ENCODE measurements around the gene CTTNBP2NL. TPM values are rescaled to one million over a fixed set of nuclear protein-coding genes. Genes with fewer than 3 reads are reported as not detected.

Gene CTTNBP2NL
- total RNA-seq, 1 donor from 2014 or later: 24.8 TPM

DNA sequence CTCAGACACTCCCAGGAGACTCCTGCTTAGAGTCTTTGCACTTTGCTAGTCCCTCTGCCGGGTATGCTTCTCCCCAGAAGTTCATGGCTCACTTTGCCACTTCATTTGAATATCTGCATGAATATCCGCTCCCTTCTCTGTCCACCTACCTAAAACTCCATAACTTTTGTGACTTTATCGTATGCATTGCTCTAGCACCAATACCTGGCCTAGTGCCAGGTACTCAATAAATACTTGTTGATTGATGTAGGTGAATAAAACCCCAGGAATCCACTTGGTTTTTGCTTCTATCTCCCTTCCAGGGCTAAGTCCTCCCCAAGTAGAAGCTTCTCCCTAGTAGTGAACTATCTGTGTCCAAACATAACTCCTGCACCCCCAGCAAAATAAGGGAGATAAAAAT lies 27.8 kb upstream of the CTTNBP2NL start:
- Histone ChIP-seq H3K36me3 (no peaks in the 10 kb centered on the region), H3K9me3 (no peaks in the 10 kb centered on the region), H3K27ac (no peak overlapping the region), H3K4me3 (no peak overlapping the region), H3K27me3 (no peaks in the 10 kb centered on the region), H3K4me1 (no peaks in the 10 kb centered on the region)
- intact Hi-C loops (cut with DNase I): no loop called here
- DNase-seq (ENCODE audit: extremely low spot score in 2 of 2): no peak
- TF ChIP-seq POLR2A (IDR thresholded peaks at IDR 0.05) (no peak), POLR2AphosphoS5 (IDR thresholded peaks at IDR 0.05; ENCODE audit: insufficient read depth in 1 of 2, low read depth in 1 of 2) (no peak)
- TF ChIP-seq, protein P1, sequence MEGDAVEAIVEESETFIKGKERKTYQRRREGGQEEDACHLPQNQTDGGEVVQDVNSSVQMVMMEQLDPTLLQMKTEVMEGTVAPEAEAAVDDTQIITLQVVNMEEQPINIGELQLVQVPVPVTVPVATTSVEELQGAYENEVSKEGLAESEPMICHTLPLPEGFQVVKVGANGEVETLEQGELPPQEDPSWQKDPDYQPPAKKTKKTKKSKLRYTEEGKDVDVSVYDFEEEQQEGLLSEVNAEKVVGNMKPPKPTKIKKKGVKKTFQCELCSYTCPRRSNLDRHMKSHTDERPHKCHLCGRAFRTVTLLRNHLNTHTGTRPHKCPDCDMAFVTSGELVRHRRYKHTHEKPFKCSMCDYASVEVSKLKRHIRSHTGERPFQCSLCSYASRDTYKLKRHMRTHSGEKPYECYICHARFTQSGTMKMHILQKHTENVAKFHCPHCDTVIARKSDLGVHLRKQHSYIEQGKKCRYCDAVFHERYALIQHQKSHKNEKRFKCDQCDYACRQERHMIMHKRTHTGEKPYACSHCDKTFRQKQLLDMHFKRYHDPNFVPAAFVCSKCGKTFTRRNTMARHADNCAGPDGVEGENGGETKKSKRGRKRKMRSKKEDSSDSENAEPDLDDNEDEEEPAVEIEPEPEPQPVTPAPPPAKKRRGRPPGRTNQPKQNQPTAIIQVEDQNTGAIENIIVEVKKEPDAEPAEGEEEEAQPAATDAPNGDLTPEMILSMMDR (IDR thresholded peaks at IDR 0.05): no peak

DNA sequence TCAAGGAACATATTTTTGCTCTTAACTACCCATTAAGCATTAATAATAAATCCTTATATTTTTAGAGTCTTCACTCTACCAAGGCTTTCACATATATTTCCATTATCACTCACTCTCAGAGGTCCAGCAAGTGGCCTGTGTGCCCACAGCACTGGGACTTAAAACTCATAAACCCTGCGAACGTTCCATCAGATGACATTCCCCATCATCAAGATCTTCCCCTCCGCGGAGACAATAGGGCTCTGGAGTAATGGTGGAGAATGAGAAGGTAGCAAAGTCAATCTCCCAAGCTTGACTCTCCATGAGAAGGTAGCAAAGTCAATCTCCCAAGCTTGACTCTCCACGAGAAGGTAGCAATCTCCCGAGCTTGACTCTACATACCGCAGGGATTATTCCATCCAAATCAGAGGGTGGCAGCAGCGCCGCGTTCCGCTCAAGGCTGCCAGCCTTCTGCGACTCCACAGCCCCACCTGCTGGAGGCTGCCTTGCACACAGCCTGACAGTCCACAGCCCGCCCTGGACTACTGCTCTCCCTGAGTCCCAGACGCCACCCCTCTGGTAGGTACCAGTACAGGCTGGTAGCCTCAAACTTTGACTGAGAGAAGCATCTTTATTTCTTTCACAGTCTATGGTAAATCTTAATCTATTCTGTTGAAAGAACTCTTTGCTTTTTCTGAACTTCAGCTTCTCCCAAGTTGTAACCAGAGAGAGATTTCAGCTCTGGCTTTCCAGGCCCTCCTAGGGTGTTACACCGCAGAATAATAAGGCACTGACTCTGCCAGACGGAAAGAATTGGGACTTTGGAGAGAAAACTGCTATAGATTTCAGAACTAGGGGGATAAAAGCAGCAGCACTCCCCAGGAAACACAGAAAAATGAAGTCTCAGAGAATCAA lies 26.4 kb upstream of the CTTNBP2NL start:
- no peaks in the 10 kb centered on the region for H3K9me3 ChIP-seq
- TF ChIP-seq POLR2AphosphoS5 (IDR thresholded peaks at IDR 0.05; ENCODE audit: insufficient read depth in 1 of 2, low read depth in 1 of 2): peak; percentile 37 to 57
- TF ChIP-seq, protein P1 (IDR thresholded peaks at IDR 0.05): peak; percentile 78 to 96 (median 87)
- TF ChIP-seq POLR2A (IDR thresholded peaks at IDR 0.05): no peak
- no peaks in the 10 kb centered on the region for H3K27me3 ChIP-seq
- no peaks in the 10 kb centered on the region for H3K4me1 ChIP-seq
- DNase-seq (ENCODE audit: extremely low spot score in 2 of 2): no peak
- intact Hi-C loops (cut with DNase I): no loop called here
- no peaks in the 10 kb centered on the region for H3K36me3 ChIP-seq
- H3K4me3 ChIP-seq: no peak overlapping the region
- no peak overlapping the region for H3K27ac ChIP-seq

- Histone ChIP-seq H3K27ac (no peak overlapping the region), H3K9me3 (no peaks in the 10 kb centered on the region), H3K4me1 (no peaks in the 10 kb centered on the region), H3K36me3 (no peaks in the 10 kb centered on the region), H3K4me3 (no peak overlapping the region), H3K27me3 (no peaks in the 10 kb centered on the region)
- TF ChIP-seq POLR2A (IDR thresholded peaks at IDR 0.05) (no peak), POLR2AphosphoS5 (IDR thresholded peaks at IDR 0.05; ENCODE audit: insufficient read depth in 1 of 2, low read depth in 1 of 2) (no peak)
- TF ChIP-seq, protein P1 (IDR thresholded peaks at IDR 0.05): no peak
- intact Hi-C loops (cut with DNase I): no loop called here
- no peak for DNase-seq (ENCODE audit: extremely low spot score in 2 of 2)
Observed at GRCh38 chr1:112370996-112371395, 25.0 kb upstream of the CTTNBP2NL start.

GRCh38 chr1:112371775-112372174 lies 24.2 kb upstream of the CTTNBP2NL start:
- H3K4me1 ChIP-seq: no peaks in the 10 kb centered on the region
- TF ChIP-seq POLR2A (IDR thresholded peaks at IDR 0.05) (no peak), POLR2AphosphoS5 (IDR thresholded peaks at IDR 0.05; ENCODE audit: insufficient read depth in 1 of 2, low read depth in 1 of 2) (no peak)
- TF ChIP-seq, protein P1 (IDR thresholded peaks at IDR 0.05): no peak
- intact Hi-C loops (cut with DNase I): no loop called here
- no peaks in the 10 kb centered on the region for H3K27me3 ChIP-seq
- no peaks in the 10 kb centered on the region for H3K9me3 ChIP-seq
- no peak overlapping the region for H3K27ac ChIP-seq
- no peaks in the 10 kb centered on the region for H3K36me3 ChIP-seq
- DNase-seq (ENCODE audit: extremely low spot score in 2 of 2): no peak
- no peak overlapping the region for H3K4me3 ChIP-seq

DNA sequence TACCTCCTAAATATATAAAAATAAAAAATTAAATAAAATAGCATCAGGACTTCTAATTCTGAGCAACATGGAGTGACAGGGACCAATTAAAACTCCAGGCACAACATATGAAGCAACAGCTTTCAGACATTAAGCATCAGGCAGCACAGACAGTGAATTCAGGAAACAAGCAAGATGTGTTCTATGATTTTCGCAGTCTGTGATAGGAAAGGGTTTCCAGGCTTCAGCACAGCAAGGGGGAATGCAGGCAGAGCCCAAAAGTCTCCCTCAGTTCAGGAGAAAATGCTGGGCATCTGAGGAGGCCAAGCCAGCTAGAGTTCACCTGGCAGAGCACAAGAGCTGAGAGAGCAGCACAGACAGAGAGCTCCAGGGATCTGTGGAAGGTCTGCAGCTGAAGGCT lies 22.2 kb upstream of the CTTNBP2NL start:
- no peak for TF ChIP-seq POLR2A (IDR thresholded peaks at IDR 0.05)
- TF ChIP-seq, protein P1 (IDR thresholded peaks at IDR 0.05): no peak
- TF ChIP-seq POLR2AphosphoS5 (IDR thresholded peaks at IDR 0.05; ENCODE audit: insufficient read depth in 1 of 2, low read depth in 1 of 2): no peak
- intact Hi-C loops (cut with DNase I): no loop called here

More for the DNA sequence above, 22.2 kb upstream of the CTTNBP2NL start:
- Histone ChIP-seq H3K4me1 (no peaks in the 10 kb centered on the region), H3K36me3 (no peaks in the 10 kb centered on the region), H3K27me3 (no peaks in the 10 kb centered on the region), H3K4me3 (no peak overlapping the region), H3K27ac (no peak overlapping the region), H3K9me3 (no peaks in the 10 kb centered on the region)
- no peak for DNase-seq (ENCODE audit: extremely low spot score in 2 of 2)

Data from vagina (tissue), 2 donors.